Lower leg skin (tissue), 4 donors: Measurements from ENCODE around the gene TMTC2. TPM values are rescaled to one million over a fixed set of nuclear protein-coding genes. Genes with fewer than 3 reads are reported as not detected.

ENCODE experiments used
- DNase-seq, 2 donors: peaks; one replicate each; pipeline ENCODE4 v3.0.0-alpha.2; 2019; ENCODE audit warnings: low spot score in 2 of 2
- H3K4me3 ChIP-seq: fragments of 200-600 bp; sonication (generic); 2 replicates; pipeline ENCODE4 v1.5.1; 2017; ENCODE audit warnings: mild to moderate bottlenecking, low read depth; ENCODE audit not compliant: poor library complexity, severe bottlenecking
- CTCF ChIP-seq, 3 donors: fragments of 450-650 bp; IDR thresholded peaks; one replicate each; pipeline ENCODE4 v1.5.1; 2016; ENCODE audit warnings: antibody characterized with exemption in 3 of 3, mild to moderate bottlenecking in 3 of 3, moderate library complexity in 2 of 3
- POLR2A ChIP-seq, 2 donors: fragments of 450-650 bp; IDR thresholded peaks; one replicate each; pipeline ENCODE4 v1.6.1; 2016 to 2017; ENCODE audit warnings: antibody characterized with exemption in 2 of 2, mild to moderate bottlenecking in 1 of 2, moderate library complexity in 1 of 2
- WGBS, 2 donors: methylation state at CpG; one replicate each; pipeline ENCODE4 v1.1.5; 2018; 5-methylcytosine and 5-hydroxymethylcytosine counted together
- intact Hi-C: fragments of 100-400 bp; cut with DNase I; formaldehyde crosslinking; loops from one replicate; pipeline ENCODE4 v1.15.0; 2023; ENCODE audit warnings: low total_unique reads
- total RNA-seq, 4 donors: library from RNA; depleted of rRNA; stranded (reverse); fragments of >200 nt; gene quantifications; one replicate each; pipeline ENCODE4 v1.1.0, GENCODE V29; 2016

TMTC2 gene
- total RNA-seq, 4 donors from 2014 or later, result 12.9 to 17.4 (median 14.5) TPM

- no peak for DNase-seq
- TF ChIP-seq POLR2A (IDR thresholded peaks at IDR 0.05), result no peak
- TF ChIP-seq CTCF (IDR thresholded peaks at IDR 0.05), result no peak
- H3K4me3 ChIP-seq, result no peak overlapping the region
- intact Hi-C loops, result no loop called here
Measured at GRCh38 chr12:82807132-82807737, 120.5 kb downstream of the TMTC2 start.

- WGBS, 2 donors, result 84 to 86% methylated on average over 5 of the region's 5 CpGs
- no peak for DNase-seq
- TF ChIP-seq CTCF (IDR thresholded peaks at IDR 0.05) (no peak), POLR2A (IDR thresholded peaks at IDR 0.05) (no peak)
- no peak overlapping the region for H3K4me3 ChIP-seq
- intact Hi-C loops, result no loop called here
Measured at GRCh38 chr12:82810568-82810967, 123.9 kb downstream of the TMTC2 start.

DNA sequence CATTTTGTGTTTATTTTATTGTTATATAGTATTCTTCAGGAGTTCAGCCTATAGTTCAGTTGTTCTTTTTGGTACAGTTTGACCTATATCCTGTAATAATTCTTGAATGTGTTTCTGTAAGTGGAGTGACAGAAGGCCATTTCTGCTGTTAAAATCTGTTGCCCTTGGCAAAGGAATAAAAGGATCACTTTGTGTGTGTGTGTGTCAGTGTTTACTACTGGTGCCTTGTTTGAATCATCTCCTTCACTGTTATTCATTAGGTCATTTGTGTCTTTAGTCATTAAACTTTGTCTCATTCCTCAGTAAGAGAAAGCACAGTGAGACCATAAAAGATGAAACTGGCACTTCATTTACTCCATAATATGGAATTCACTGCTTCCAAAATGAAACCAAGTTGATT lies 130.7 kb downstream of the TMTC2 start:
- no peak for DNase-seq
- no peak overlapping the region for H3K4me3 ChIP-seq
- TF ChIP-seq CTCF (IDR thresholded peaks at IDR 0.05) (no peak), POLR2A (IDR thresholded peaks at IDR 0.05) (no peak)
- intact Hi-C loops, result no loop called here

DNA sequence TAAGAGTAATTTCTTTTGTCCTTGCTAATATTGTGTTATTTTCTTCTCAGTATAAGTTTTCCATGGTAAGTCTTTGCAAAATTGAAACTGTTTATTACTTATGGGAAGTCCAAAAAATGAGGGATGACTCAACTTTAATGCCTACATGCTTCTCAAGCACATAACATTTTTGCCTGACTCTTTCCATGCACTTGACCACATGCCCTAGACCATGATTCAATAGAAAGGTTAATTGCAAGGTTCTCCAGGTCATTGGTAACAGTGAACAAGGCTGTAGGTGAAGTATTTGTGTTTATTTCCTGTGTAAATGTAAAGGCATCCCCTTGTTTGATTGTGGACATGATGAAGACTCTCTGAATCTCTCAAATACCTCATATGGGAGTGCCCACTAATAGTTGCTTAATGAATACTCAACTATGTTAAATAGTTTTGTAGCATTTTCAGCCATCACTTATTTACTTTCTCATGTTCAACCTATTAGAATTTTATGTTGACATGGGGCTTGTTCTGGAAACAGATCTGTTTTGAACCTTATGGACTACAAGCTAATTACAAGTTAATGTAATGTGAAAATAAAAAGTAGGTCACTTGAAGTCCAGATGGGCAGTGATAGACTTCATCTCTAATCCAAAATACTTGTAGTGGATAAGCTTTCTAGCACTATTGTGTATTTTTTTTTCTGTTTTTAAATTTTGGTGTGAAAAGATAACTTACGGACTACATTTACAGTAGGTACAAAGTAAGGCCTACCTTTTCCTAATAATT lies 131.7 kb downstream of the TMTC2 start:
- H3K4me3 ChIP-seq, result no peak overlapping the region
- TF ChIP-seq CTCF (IDR thresholded peaks at IDR 0.05) (no peak), POLR2A (IDR thresholded peaks at IDR 0.05) (no peak)
- DNase-seq, result no peak
- WGBS, 2 donors, result 94 to 98% methylated on average over 1 of the region's 1 CpG
- intact Hi-C loops, result no loop called here

GRCh38 chr12:82826505-82826904 lies 139.8 kb downstream of the TMTC2 start:
- TF ChIP-seq POLR2A (IDR thresholded peaks at IDR 0.05) (no peak), CTCF (IDR thresholded peaks at IDR 0.05) (no peak)
- no peak for DNase-seq
- H3K4me3 ChIP-seq, result no peak overlapping the region
- intact Hi-C loops, result no loop called here

DNA sequence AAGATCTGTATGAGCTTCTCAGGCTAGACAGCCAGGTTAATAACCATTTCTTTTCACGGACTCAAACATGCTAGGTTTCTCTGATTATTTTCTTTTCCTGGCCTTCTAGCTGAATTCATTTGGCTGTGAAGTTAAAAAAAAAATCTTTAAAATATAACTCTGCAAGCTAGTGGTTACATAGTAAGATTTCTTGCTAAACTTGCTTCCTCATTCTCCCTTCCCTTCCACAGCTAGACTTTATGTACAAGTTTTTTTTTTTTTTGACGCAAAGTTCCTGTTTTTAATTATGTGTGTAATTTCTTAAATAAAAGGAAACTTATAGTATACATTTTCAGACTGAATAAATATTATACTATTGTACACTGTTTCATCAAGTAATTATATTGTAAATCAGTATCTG lies 145.4 kb downstream of the TMTC2 start:
- no peak for DNase-seq
- H3K4me3 ChIP-seq, result no peak overlapping the region
- intact Hi-C loops, result no loop called here
- WGBS, 2 donors, result 63 to 67% methylated on average over 2 of the region's 2 CpGs
- no peak for TF ChIP-seq POLR2A (IDR thresholded peaks at IDR 0.05)
- TF ChIP-seq CTCF (IDR thresholded peaks at IDR 0.05), result no peak
